H9 (cell line): ENCODE measurements around the gene SAFB. TPM values are rescaled to one million over a fixed set of nuclear protein-coding genes. Genes with fewer than 3 reads are reported as not detected.

Experiments used
- DNase-seq: peaks from one replicate; pipeline ENCODE4 v3.0.0-alpha.2; 2017
- H2AFZ ChIP-seq: one replicate; pipeline ENCODE4 v1.6.1; 2013; ENCODE audit warnings: mild to moderate bottlenecking, low read length, control low read depth, moderate library complexity
- H2AK5ac ChIP-seq: 2 replicates; pipeline ENCODE4 v1.6.1; 2013; ENCODE audit warnings: low read length, control low read depth, mixed read lengths; ENCODE audit not compliant: insufficient read length
- H2BK120ac ChIP-seq: one replicate; pipeline ENCODE4 v1.6.1; 2013; ENCODE audit warnings: low read depth, mild to moderate bottlenecking, low read length, control low read depth, inconsistent platforms; ENCODE audit not compliant: poor library complexity, severe bottlenecking
- H2BK12ac ChIP-seq: 2 replicates; pipeline ENCODE4 v1.6.1; 2013; ENCODE audit warnings: low read length, control low read depth, mixed read lengths, low read depth; ENCODE audit not compliant: insufficient read length
- H2BK15ac ChIP-seq: 2 replicates; pipeline ENCODE4 v1.6.1; 2013; ENCODE audit warnings: low read depth, low read length, control low read depth
- H2BK20ac ChIP-seq: one replicate; pipeline ENCODE4 v1.6.1; 2013; ENCODE audit warnings: low read depth, mild to moderate bottlenecking, low read length, control low read depth, inconsistent platforms; ENCODE audit not compliant: poor library complexity, severe bottlenecking
- H2BK5ac ChIP-seq: 2 replicates; pipeline ENCODE4 v1.6.1; 2013; ENCODE audit warnings: low read length, control low read depth, mixed read lengths; ENCODE audit not compliant: insufficient read length
- H3K14ac ChIP-seq: 2 replicates; pipeline ENCODE4 v1.6.1; 2013; ENCODE audit warnings: low read length, control low read depth; ENCODE audit not compliant: insufficient read depth
- H3K18ac ChIP-seq: 2 replicates; pipeline ENCODE4 v1.6.1; 2013; ENCODE audit warnings: low read depth, mild to moderate bottlenecking, mixed read lengths, low read length, control low read depth; ENCODE audit not compliant: insufficient read length
- H3K23ac ChIP-seq: 2 replicates; pipeline ENCODE4 v1.6.1; 2013; ENCODE audit warnings: low read length, control low read depth, mixed read lengths, low read depth; ENCODE audit not compliant: insufficient read length
- H3K23me2 ChIP-seq: 2 replicates; pipeline ENCODE4 v1.6.1; 2013; ENCODE audit warnings: low read depth, mild to moderate bottlenecking, mixed read lengths, low read length, control low read depth; ENCODE audit not compliant: insufficient read length, poor library complexity, severe bottlenecking
- H3K27ac ChIP-seq: 2 replicates; pipeline ENCODE4 v1.5.1; 2013; ENCODE audit warnings: low read length, control low read depth, mixed read lengths, low read depth; ENCODE audit not compliant: insufficient read length
- H3K27me3 ChIP-seq: 2 replicates; pipeline ENCODE4 v1.6.1; 2013; ENCODE audit warnings: low read length, control low read depth, inconsistent platforms; ENCODE audit not compliant: insufficient read depth
- H3K4ac ChIP-seq: 2 replicates; pipeline ENCODE4 v1.6.1; 2013; ENCODE audit warnings: low read depth, mild to moderate bottlenecking, control low read depth, inconsistent platforms, low read length, moderate library complexity
- H3K4me1 ChIP-seq: 2 replicates; pipeline ENCODE4 v1.6.1; 2013; ENCODE audit warnings: low read length, control low read depth, inconsistent platforms; ENCODE audit not compliant: insufficient read depth
- H3K4me2 ChIP-seq: 2 replicates; pipeline ENCODE4 v1.6.1; 2013; ENCODE audit warnings: low read length, control low read depth, mixed read lengths; ENCODE audit not compliant: insufficient read length, insufficient read depth
- H3K56ac ChIP-seq: 2 replicates; pipeline ENCODE4 v1.6.1; 2013; ENCODE audit warnings: low read depth, mild to moderate bottlenecking, mixed read lengths, low read length, control low read depth; ENCODE audit not compliant: insufficient read length
- H3K79me1 ChIP-seq: 2 replicates; pipeline ENCODE4 v1.6.1; 2013; ENCODE audit warnings: low read depth, mild to moderate bottlenecking, moderate library complexity, low read length, control low read depth, inconsistent platforms; ENCODE audit not compliant: insufficient read depth, poor library complexity, severe bottlenecking
- H3K79me2 ChIP-seq: 2 replicates; pipeline ENCODE4 v1.6.1; 2013; ENCODE audit warnings: low read length, control low read depth, inconsistent platforms; ENCODE audit not compliant: insufficient read depth
- H3K9ac ChIP-seq: 2 replicates; pipeline ENCODE4 v1.6.1; 2013; ENCODE audit warnings: low read length, control low read depth, mixed read lengths; ENCODE audit not compliant: insufficient read length; ENCODE audit errors: extremely low read depth
- H3K9me3 ChIP-seq: one replicate; pipeline ENCODE4 v1.6.1; 2013; ENCODE audit warnings: low read depth, low read length, inconsistent platforms; ENCODE audit not compliant: control insufficient read depth
- H3T11ph ChIP-seq: one replicate; pipeline ENCODE4 v1.6.1; 2013; ENCODE audit warnings: mild to moderate bottlenecking, low read length, control low read depth, inconsistent platforms
- H4K20me1 ChIP-seq: one replicate; pipeline ENCODE4 v1.6.1; 2013; ENCODE audit not compliant: control insufficient read depth, insufficient read length, insufficient read depth
- H4K5ac ChIP-seq: 2 replicates; pipeline ENCODE4 v1.6.1; 2013; ENCODE audit warnings: low read depth, mild to moderate bottlenecking, mixed read lengths, low read length, control low read depth; ENCODE audit not compliant: insufficient read length
- H4K8ac ChIP-seq: replicated peaks from 2 replicates; pipeline ENCODE4 v1.6.1; 2013; ENCODE audit warnings: low read length, control low read depth, mixed read lengths, low read depth; ENCODE audit not compliant: insufficient read length
- H4K91ac ChIP-seq: 2 replicates; pipeline ENCODE4 v1.6.1; 2013; ENCODE audit warnings: low read depth, mild to moderate bottlenecking, moderate library complexity, mixed read lengths, low read length, control low read depth; ENCODE audit not compliant: insufficient read length
- H3K27ac Mint-ChIP-seq, 3 experiments: 2 replicates in 2 of 3; 3 replicates in 1 of 3; pipeline ENCODE4 v1.8.0; 2020 to 2021; ENCODE audit warnings: mixed read lengths in 3 of 3, mild to moderate bottlenecking in 1 of 3, moderate library complexity in 1 of 3
- H3K27me3 Mint-ChIP-seq: 2 replicates; pipeline ENCODE4 v1.8.0; 2021; ENCODE audit warnings: low read depth, mild to moderate bottlenecking, moderate library complexity, mixed read lengths
- H3K36me3 Mint-ChIP-seq, 3 experiments: 2 replicates in 2 of 3; 3 replicates in 1 of 3; pipeline ENCODE4 v1.8.0; 2020 to 2021; ENCODE audit warnings: low read depth in 3 of 3, mixed read lengths in 3 of 3; ENCODE audit not compliant: insufficient read depth in 1 of 3
- H3K4me1 Mint-ChIP-seq, 2 experiments: 2 replicates each; pipeline ENCODE4 v1.8.0; 2020; ENCODE audit warnings: mixed read lengths in 2 of 2
- H3K4me3 Mint-ChIP-seq, 2 experiments: 2 replicates in 1 of 2; 3 replicates in 1 of 2; pipeline ENCODE4 v1.8.0; 2020 to 2021; ENCODE audit warnings: mild to moderate bottlenecking in 2 of 2, mixed read lengths in 2 of 2, moderate library complexity in 1 of 2
- H3K9me3 Mint-ChIP-seq, 2 experiments: 2 replicates in 1 of 2; 3 replicates in 1 of 2; pipeline ENCODE4 v1.8.0; 2020; ENCODE audit warnings: mild to moderate bottlenecking in 2 of 2, mixed read lengths in 2 of 2, moderate library complexity in 1 of 2
- WGBS: extraction: QIAGEN DNeasy Blood & Tissue Kit; methylation state at CpG from one replicate; pipeline ENCODE4 v1.1.7; 2013; ENCODE audit warnings: missing lambda C conversion rate, low lambda C conversion rate, mixed read lengths; ENCODE audit not compliant: insufficient read length; ENCODE audit errors: extremely low coverage; 5-methylcytosine and 5-hydroxymethylcytosine counted together
- total RNA-seq: library from RNA; stranded (reverse); gene quantifications from 2 replicates; pipeline ENCODE4 v1.2.1, GENCODE V29; 2021
- TF ChIP-seq, protein P1 (sequence below): fragments of 200-600 bp; sonication (generic); conservative IDR thresholded peaks from 3 replicates; pipeline ENCODE4 v1.8.0; 2021; ENCODE audit warnings: antibody characterized with exemption, mild to moderate bottlenecking

The SAFB gene
- total RNA-seq, 1 experiment from 2014 or later = 110 TPM

DNA sequence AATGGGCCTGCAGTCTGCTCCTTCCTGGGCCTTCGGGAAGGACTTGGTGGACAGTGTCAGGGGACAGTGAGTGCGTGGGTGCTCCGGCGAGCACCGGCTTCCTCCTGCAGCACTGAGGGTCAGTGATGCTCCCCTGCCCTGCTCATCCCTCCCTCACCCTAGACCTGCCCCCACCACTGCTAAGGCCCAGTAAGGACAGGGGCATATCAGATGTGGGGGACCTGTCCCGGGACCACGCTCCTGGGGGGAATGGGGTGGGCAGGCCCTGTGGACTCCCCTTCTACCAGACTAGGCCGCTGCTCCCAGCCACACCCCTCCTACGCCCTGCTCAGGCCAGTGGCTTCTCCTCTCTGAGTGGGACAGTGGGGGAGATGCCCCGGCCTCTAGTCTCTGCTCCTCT is 54.3 kb downstream of the SAFB start:
- peaks cover 8% of the 10 kb centered on the region for H3K27me3 Mint-ChIP-seq
- H2AK5ac ChIP-seq = no peak overlapping the region
- no peak overlapping the region for H2BK120ac ChIP-seq
- H3K23ac ChIP-seq = no peak overlapping the region
- TF ChIP-seq, protein P1, sequence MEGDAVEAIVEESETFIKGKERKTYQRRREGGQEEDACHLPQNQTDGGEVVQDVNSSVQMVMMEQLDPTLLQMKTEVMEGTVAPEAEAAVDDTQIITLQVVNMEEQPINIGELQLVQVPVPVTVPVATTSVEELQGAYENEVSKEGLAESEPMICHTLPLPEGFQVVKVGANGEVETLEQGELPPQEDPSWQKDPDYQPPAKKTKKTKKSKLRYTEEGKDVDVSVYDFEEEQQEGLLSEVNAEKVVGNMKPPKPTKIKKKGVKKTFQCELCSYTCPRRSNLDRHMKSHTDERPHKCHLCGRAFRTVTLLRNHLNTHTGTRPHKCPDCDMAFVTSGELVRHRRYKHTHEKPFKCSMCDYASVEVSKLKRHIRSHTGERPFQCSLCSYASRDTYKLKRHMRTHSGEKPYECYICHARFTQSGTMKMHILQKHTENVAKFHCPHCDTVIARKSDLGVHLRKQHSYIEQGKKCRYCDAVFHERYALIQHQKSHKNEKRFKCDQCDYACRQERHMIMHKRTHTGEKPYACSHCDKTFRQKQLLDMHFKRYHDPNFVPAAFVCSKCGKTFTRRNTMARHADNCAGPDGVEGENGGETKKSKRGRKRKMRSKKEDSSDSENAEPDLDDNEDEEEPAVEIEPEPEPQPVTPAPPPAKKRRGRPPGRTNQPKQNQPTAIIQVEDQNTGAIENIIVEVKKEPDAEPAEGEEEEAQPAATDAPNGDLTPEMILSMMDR = no peak
- H3K4me1 ChIP-seq = no peaks in the 10 kb centered on the region; the same call in 1 of the 2 replicates
- H4K91ac ChIP-seq = no peak overlapping the region
- H3T11ph ChIP-seq = no peak overlapping the region
- no peak overlapping the region for H4K8ac ChIP-seq
- H3K4ac ChIP-seq = no peak overlapping the region
- no peak overlapping the region for H2AFZ ChIP-seq
- H3K23me2 ChIP-seq = peaks cover 14% of the 10 kb centered on the region
- peaks cover 19 to 27% of the 10 kb centered on the region in 2 experiments for H3K4me1 Mint-ChIP-seq
- H3K9ac ChIP-seq = no peak overlapping the region
- no peak overlapping the region for H4K5ac ChIP-seq
- H2BK12ac ChIP-seq = no peak overlapping the region
- H3K79me1 ChIP-seq = no peaks in the 10 kb centered on the region
- no peak overlapping the region for H3K18ac ChIP-seq
- no CpG with 5 or more reads among the region's 10 CpGs for WGBS
- H3K27me3 ChIP-seq = no peaks in the 10 kb centered on the region
- H4K20me1 ChIP-seq = no peaks in the 10 kb centered on the region
- no peak overlapping the region for H3K4me2 ChIP-seq
- no peak overlapping the region for H2BK20ac ChIP-seq
- H2BK15ac ChIP-seq = no peak overlapping the region
- DNase-seq = no peak
- no peak overlapping the region for H3K56ac ChIP-seq
- H3K27ac ChIP-seq = no peak overlapping the region
- no peak overlapping the region; a peak in 1 of 7 replicates for H3K27ac Mint-ChIP-seq
- H3K14ac ChIP-seq = no peak overlapping the region
- H3K4me3 Mint-ChIP-seq = no peak overlapping the region
- H3K79me2 ChIP-seq = no peaks in the 10 kb centered on the region
- no peaks in the 10 kb centered on the region for H3K9me3 ChIP-seq
- H2BK5ac ChIP-seq = no peak overlapping the region
- peaks cover 6 to 13% (median 9%) of the 10 kb centered on the region in 3 experiments; a peak in 5 of 7 replicates for H3K36me3 Mint-ChIP-seq
- H3K9me3 Mint-ChIP-seq = peaks cover 0 to 2% of the 10 kb centered on the region in 2 experiments; a peak in 2 of 5 replicates
